Adipocyte (in vitro differentiated cells): Measurements from ENCODE around the gene IQSEC3.
"Not testable (repeated sequence)": the region's sequence is repeated elsewhere in the genome, so short reads cannot be mapped to it uniquely, and the experiment has no call there.

Experiments used
- DNase-seq: peaks from one replicate; pipeline ENCODE4 v3.0.0-alpha.2; 2015; ENCODE audit warnings: low read depth
- H3K27me3 ChIP-seq: replicated peaks from 2 replicates; pipeline ENCODE4 v1.7.0; 2013; ENCODE audit warnings: mild to moderate bottlenecking, low read length, moderate library complexity; ENCODE audit not compliant: control insufficient read depth, insufficient read depth
- H3K36me3 ChIP-seq: 2 replicates; pipeline ENCODE4 v1.7.0; 2013; ENCODE audit warnings: low read length, mild to moderate bottlenecking, moderate library complexity; ENCODE audit not compliant: control insufficient read depth, insufficient read depth, severe bottlenecking
- H3K4me1 ChIP-seq: 2 replicates; pipeline ENCODE4 v1.7.0; 2013; ENCODE audit warnings: mild to moderate bottlenecking, low read length, moderate library complexity; ENCODE audit not compliant: control insufficient read depth, insufficient read depth
- H3K4me3 ChIP-seq: 2 replicates; pipeline ENCODE4 v1.7.0; 2013; ENCODE audit warnings: mild to moderate bottlenecking, low read length, moderate library complexity
- H3K9ac ChIP-seq: 2 replicates; pipeline ENCODE4 v1.7.0; 2013; ENCODE audit warnings: mild to moderate bottlenecking, low read length, moderate library complexity
- H3K9me3 ChIP-seq: 2 replicates; pipeline ENCODE4 v1.7.0; 2013; ENCODE audit warnings: mild to moderate bottlenecking, low read length, moderate library complexity; ENCODE audit not compliant: control insufficient read depth

The IQSEC3 gene

DNA sequence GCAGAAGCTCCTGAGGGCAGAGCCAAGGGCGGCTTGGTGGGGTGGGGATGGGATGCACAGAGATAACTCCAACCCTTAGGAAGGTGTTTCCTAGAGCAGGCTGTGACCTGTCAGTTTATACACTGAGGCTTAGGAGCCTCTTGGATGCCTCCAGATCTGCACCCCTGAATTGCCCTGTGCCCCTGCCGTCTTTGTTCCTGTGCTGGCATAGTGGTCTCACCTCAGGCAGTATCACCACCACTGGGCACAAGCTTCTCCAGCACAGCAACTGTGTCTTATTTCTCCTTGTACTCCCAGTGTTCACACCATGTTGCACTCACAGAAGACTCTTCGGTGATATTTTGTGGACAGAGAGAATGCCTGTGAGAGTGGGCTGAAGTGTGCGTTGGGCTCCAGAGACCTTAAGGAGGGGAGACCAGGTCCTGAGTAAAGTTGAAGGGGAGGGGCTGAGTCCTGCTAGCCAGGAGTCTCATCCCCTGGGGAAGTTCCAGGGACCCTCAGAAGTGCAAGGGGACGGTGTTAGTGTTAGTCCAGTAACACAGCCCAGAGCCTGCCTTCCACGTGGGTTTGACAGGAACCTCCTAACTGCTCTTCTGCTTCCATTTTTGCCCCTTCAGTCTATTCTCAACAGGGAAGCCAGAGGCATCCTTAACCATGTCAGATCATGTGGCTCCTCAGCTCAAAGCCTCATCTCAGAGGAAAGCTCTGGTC lies 26.9 kb upstream of the IQSEC3 start:
- not testable (repeated sequence) for H3K4me1 ChIP-seq, H3K36me3 ChIP-seq, H3K9me3 ChIP-seq, H3K9ac ChIP-seq, H3K27me3 ChIP-seq, DNase-seq, H3K4me3 ChIP-seq

DNA sequence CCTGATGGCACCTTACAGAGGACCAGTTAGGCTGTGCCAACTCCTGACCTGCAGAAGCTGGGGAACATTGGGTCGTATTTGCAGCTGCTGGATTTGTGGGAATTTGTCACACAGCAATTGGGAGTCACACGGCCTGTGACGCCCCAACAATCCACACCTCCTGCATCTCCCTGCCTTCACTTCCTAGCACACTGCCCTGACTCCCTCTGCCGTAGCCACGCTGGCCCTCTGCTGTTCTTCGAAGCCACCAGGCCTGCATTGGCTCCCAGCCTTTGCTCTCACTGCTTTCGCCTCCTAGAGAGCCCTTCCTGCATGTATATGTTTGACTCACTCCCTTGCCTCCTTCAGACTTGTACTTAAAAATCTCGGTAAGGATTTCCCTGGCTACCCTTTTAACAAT lies 22.2 kb upstream of the IQSEC3 start:
- not testable (repeated sequence) for H3K9me3 ChIP-seq, DNase-seq, H3K4me3 ChIP-seq, H3K36me3 ChIP-seq, H3K4me1 ChIP-seq, H3K9ac ChIP-seq
- peaks cover 13% of the 10 kb centered on the region for H3K27me3 ChIP-seq

DNA sequence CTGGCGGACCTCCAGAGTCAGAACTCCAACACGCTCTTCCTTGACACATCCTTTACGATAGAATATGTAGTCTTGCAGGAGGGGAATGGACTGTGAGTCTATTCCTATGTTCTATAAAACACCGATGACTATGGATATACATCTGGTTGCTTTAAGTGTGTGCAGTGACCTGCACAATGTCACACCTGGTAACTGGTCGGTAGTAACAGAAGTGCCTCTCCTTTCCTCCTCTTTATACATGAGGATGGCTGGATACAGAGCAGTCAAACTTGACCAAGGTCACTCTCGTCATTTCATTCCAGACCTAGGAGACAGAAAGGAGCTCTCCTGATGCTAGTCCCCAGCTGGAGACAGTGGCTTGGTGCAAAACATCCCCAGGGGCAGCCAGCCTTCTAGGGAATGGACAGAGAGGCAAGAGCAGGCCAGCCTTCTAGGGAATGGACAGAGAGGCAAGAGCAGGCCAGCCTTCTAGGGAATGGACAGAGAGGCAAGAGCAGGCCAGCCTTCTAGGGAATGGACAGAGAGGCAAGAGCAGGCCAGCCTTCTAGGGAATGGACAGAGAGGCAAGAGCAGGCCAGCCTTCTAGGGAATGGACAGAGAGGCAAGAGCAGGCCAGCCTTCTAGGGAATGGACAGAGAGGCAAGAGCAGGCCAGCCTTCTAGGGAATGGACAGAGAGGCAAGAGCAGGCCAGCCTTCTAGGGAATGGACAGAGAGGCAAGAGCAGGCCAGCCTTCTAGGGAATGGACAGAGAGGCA lies 21.2 kb upstream of the IQSEC3 start:
- not testable (repeated sequence) for H3K9ac ChIP-seq, DNase-seq, H3K9me3 ChIP-seq, H3K27me3 ChIP-seq, H3K4me1 ChIP-seq, H3K36me3 ChIP-seq, H3K4me3 ChIP-seq

DNA sequence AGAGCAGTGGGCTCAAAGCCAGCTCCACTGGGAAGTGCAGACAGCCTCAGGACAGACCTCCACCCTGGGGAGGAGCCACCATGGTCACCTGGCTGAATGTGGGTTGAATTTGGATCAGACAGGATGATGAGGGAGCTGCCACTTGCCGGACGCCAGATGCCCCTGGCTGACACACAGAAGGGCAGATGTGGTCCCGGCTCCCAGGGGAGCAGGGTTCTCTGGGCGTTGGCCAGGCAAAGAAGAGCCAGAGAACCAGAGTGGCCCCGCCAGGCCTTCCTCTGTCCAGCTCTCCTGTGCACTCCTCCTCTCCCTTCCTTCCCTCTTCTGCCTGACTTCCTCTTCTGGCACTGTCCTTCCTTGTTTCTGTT lies 20.6 kb upstream of the IQSEC3 start:
- not testable (repeated sequence) for H3K9ac ChIP-seq, H3K36me3 ChIP-seq, H3K4me3 ChIP-seq, DNase-seq, H3K4me1 ChIP-seq, H3K9me3 ChIP-seq, H3K27me3 ChIP-seq

DNA sequence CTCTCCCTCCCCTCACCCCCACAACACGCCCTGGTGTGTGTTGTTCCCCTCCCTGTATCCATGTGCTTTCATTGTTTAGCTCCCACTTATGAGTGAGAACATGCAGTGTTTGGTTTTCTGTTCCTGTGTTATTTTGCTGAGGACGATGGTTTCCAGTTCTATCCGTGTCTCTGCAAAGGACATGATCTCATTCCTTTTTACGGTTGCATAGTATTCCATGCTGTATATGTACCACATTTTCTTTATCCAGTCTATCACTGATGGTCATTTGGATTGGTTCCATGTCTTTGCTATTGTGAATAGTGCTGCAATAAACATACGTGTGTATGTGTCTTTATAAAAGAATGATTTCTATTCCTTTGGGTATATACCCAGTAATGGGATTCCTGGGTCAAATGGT lies 20.0 kb upstream of the IQSEC3 start:
- peaks cover 13% of the 10 kb centered on the region for H3K27me3 ChIP-seq
- H3K9ac ChIP-seq, H3K36me3 ChIP-seq, H3K4me3 ChIP-seq, DNase-seq, H3K9me3 ChIP-seq, H3K4me1 ChIP-seq: not testable (repeated sequence)

GRCh38 chr12:47699-48226 lies 18.8 kb upstream of the IQSEC3 start:
- not testable (repeated sequence) for DNase-seq, H3K4me1 ChIP-seq, H3K4me3 ChIP-seq, H3K36me3 ChIP-seq, H3K9me3 ChIP-seq, H3K9ac ChIP-seq
- peaks cover 17% of the 10 kb centered on the region for H3K27me3 ChIP-seq

- DNase-seq, H3K4me1 ChIP-seq, H3K9me3 ChIP-seq, H3K4me3 ChIP-seq, H3K36me3 ChIP-seq, H3K9ac ChIP-seq: not testable (repeated sequence)
- peaks cover 28% of the 10 kb centered on the region for H3K27me3 ChIP-seq
Measured at GRCh38 chr12:49149-49548, 17.4 kb upstream of the IQSEC3 start.

DNA sequence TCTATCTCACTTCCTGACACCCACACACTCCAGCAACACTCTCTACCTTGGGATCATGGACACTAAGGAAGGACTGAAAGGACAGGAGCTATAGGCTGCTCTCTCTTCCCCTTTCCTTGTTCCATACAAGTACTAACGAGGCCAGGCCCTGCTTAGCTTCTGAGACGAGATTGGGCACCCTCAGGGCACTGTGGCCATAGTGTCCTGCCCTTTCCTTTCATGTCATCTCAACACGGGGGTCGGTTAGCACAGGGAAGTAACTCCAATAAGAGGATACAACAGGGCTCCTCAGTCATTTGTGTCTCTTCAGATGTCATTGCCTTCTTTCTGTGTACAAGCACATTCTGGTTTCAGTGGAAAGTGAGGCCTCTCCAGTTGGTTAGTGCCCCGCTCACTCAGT lies 15.5 kb upstream of the IQSEC3 start:
- not testable (repeated sequence) for H3K9ac ChIP-seq, DNase-seq, H3K36me3 ChIP-seq, H3K4me3 ChIP-seq, H3K4me1 ChIP-seq, H3K9me3 ChIP-seq
- H3K27me3 ChIP-seq, result peaks cover 40% of the 10 kb centered on the region

DNA sequence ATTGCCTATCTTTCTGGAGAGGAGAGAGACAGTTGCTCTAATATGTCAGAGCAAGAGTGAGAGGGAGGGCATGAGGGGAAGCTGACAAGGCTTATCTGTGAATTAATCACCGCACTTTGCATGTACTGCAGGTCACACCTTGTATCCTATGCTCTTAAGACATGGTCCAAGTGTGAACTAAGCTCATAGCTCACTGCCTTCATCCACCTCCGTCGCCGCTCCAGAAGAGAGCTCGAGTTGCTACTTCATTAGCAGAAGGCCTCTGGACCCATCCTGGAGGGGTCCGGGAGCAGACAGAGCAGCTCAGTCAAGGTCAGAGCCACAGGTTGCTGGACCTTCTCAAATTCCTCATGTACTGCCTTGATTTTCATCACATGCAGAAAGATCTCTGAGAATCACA lies 14.6 kb upstream of the IQSEC3 start:
- not testable (repeated sequence) for H3K4me1 ChIP-seq, H3K4me3 ChIP-seq, H3K9ac ChIP-seq, H3K9me3 ChIP-seq, H3K36me3 ChIP-seq, DNase-seq
- H3K27me3 ChIP-seq, result peaks cover 49% of the 10 kb centered on the region

DNA sequence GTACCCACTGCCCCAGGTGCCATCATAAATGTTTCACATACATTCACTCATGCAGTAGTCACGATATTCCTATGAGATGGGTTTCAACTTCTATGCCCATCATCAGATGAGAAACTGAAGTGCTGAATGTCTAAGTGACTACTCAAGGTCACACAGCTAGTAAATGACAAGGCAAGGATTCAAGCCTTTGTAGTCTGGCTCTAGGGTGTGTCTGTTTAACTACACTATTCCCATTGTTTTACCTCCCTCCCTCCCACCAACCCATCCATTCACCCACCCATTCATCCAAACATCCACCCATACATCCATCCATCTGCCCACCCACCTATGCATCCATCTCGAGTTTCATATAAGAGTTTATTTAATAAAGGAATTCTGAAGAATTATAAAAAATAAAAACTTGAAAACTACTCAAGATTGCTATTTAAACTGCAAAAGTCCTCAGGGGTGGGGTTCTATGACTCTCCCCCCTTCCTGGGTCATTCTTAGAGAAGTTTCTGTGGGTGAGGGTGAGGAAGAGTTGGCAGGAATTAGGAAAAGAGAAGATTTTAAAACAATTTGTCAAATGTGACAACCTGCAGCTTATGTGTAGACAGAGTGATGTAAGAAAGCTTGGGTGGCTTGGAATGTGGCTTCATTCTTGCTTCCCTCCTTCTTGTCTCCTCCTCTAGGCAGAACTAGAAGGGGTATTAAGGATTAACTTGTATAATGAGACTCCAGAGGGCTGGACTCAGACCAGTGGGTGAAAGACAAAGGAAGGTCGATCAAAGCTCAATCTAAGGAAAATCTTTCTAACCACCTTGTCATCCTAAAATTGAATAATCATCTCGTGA lies 13.4 kb upstream of the IQSEC3 start:
- H3K27me3 ChIP-seq, result peaks cover 53% of the 10 kb centered on the region
- DNase-seq, H3K9ac ChIP-seq, H3K36me3 ChIP-seq, H3K4me3 ChIP-seq, H3K9me3 ChIP-seq, H3K4me1 ChIP-seq: not testable (repeated sequence)
